GM12865 (cell line): ENCODE measurements around the gene TLE3.
A peak's percentile ranks its signal among the peaks of the same experiment; 100 is the strongest.

ENCODE experiments used
- DNase-seq: peaks from one replicate; pipeline ENCODE4 v3.0.0; 2010; ENCODE audit warnings: low read depth
- H3K4me3 ChIP-seq: 2 replicates; pipeline ENCODE4 v1.5.1; 2011; ENCODE audit warnings: mild to moderate bottlenecking, low read depth, low read length, control low read depth
- TF ChIP-seq, protein P1 (sequence below): IDR thresholded peaks from 2 replicates; pipeline ENCODE4 v1.5.1; 2011; ENCODE audit warnings: low read length, control low read depth, low read depth, inconsistent platforms; ENCODE audit not compliant: insufficient read depth; ENCODE audit errors: missing control alignments

TLE3 gene

DNA sequence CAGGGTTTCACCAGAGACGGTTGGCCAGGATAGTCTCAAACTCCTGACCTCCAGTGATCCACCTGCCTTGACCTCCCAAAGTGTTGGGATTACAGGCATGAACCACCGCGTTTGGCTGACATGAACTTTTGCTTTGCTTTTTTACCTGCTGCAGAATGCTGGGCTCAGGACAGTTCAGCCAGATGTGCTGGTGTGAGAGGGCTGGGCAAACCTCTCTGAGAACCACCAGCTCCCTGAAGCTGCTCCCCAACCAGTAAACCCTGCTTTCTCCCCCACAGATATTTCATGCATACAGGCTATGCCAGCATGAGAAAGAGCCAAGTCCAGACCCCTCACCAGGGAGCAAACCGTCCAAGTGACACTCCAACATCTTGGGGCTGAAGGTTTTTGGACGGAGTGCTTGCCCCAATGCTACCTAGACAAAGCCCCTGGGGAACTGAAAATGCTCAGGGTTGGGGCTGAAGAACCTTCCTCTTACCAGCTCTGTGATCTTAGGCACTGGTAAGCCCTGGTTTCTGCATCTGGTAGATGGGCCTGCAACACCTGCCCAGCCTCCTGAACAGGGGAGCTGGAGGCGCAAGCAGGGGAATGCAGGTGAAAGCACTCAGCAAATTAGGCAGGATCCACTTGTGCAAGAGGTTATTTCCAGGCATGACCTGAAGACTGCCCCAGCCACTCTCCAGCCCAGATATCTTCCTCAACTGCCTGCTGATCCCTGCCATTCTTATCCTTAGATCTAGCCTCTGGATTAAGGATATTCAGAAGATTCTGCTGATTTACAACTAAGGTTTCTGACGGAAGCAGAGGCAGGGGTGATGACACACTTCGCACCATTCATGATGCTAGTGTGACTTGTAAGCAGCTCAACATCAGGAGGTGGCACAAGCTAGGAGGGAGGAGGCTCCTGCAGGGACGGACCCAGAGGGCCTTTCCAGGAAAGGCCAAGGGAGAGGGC, 78.8 kb downstream of the TLE3 start:
- TF ChIP-seq, protein P1, sequence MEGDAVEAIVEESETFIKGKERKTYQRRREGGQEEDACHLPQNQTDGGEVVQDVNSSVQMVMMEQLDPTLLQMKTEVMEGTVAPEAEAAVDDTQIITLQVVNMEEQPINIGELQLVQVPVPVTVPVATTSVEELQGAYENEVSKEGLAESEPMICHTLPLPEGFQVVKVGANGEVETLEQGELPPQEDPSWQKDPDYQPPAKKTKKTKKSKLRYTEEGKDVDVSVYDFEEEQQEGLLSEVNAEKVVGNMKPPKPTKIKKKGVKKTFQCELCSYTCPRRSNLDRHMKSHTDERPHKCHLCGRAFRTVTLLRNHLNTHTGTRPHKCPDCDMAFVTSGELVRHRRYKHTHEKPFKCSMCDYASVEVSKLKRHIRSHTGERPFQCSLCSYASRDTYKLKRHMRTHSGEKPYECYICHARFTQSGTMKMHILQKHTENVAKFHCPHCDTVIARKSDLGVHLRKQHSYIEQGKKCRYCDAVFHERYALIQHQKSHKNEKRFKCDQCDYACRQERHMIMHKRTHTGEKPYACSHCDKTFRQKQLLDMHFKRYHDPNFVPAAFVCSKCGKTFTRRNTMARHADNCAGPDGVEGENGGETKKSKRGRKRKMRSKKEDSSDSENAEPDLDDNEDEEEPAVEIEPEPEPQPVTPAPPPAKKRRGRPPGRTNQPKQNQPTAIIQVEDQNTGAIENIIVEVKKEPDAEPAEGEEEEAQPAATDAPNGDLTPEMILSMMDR: no peak
- peak; percentile 78 for DNase-seq
- no peak overlapping the region for H3K4me3 ChIP-seq

DNA sequence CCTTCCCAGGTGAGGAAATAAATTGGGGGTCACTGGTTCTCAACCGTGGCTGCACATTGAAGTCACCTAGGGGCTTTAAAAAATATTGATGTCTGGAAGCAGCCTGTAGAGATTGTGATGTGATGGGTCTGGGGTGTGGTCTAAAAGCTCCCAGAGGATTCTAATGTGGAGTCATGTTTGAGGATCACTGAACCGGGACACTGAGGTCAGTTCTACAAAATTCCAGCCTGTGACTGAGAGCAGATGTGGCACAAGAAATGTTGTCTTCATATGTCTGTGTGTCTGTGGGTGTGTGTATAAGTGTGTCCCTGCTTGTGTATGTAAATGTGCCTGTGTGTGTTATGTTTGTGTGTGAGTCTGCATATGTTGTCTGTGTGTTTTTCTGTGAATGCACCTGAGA, 79.9 kb downstream of the TLE3 start:
- no peak overlapping the region for H3K4me3 ChIP-seq
- DNase-seq: peak; percentile 23
- TF ChIP-seq, protein P1: no peak

DNA sequence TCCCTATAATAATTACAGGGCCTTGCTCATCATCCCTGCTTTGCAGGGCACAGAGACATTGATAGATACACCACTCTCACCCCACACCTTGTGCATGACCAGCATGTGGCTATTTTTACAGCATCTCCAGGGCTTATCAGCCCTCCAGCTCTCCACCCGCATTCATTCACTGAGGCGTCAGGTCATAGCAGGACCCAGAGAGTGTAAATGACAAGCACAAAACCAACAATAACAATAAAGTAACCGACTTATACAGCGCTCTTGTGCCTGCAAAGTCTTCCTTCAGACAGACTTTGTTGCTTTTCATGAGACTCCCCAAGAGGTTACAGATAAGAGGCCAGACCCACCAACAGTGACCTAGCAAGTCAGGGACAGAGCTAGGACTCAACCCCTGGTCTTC, 80.7 kb downstream of the TLE3 start:
- no peak for DNase-seq
- TF ChIP-seq, protein P1: no peak
- peak overlapping the region; percentile 51 for H3K4me3 ChIP-seq

DNA sequence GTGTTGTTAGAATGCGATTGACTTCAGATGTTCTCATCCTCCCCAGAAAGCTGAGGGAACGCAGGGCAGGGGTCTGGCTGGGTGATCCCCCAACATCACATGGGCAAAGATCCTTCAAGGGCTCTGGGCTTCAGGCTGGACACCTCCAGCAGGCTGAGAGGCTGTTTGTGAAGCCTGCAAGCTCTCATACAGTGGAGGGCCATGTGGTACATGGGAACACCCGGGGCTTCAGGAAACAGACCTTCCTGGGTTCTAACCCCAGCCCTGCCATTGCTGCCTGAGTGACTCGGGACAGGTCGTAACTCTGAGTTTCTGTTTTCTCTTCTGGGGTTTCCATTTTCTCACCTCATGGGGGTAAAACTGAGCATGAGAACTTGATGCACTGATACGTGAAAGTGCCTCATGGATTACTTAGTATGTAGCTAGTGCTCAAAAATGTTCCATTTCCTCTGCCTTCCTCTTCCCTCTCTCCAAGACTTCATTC, 81.2 kb downstream of the TLE3 start:
- TF ChIP-seq, protein P1: no peak
- peak; percentile 93 for DNase-seq
- H3K4me3 ChIP-seq: peak overlapping the region; percentile 51

DNA sequence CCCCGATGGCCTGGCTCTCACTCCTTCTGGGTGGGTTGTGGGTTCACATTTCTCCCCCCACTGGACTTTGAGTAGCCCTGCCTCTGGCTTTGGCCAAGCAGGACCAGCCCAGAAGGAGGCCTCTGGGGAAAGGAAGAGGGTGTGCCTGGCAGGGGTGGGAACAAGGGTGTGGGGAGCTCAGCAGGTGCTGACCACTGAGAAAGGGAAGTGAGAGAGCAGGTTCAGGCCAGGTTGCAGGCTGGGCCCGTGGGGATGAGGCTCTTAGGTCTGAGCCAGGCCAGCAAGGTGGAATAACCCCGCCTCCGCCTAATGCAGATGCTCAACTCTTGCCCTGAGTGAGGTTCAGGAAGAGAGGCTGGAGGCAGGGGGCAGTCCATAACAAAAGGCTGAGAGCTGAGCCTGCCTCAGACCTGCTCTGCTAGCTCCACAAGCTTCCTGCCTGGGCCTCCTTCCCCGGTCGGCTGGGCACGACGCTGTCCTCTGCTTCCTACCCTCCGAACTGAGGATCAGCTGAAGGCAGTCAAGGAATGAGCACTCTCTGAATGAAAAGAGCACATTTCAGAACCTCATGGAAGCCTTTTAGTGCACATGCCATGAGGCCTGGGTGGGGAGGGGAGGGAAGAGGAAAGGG, 82.7 kb downstream of the TLE3 start:
- DNase-seq: peak; percentile 98
- H3K4me3 ChIP-seq: peak overlapping the region; percentile 51
- TF ChIP-seq, protein P1: no peak

DNA sequence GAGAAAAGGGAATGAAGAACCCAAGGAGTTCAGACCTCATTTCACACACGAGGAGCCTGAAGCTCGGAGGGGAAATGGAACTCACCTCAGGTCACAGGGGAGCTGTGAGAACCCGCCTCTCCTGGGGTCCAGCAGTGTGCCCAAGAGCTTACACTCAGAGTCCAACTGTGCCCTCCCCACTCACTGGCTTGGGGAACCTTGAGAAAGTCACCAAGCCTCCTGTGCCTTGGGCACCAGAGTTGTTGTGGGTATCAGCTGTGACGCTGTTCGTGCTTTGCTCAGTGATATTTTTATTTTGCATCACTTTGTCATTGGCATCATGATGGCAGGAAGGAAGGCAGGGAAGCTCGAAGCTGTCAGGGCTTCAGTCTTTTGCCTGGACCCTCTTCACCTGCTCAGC, 83.4 kb downstream of the TLE3 start:
- DNase-seq: peak; percentile 24

More for the DNA sequence above, 83.4 kb downstream of the TLE3 start:
- TF ChIP-seq, protein P1: no peak
- no peak overlapping the region for H3K4me3 ChIP-seq
